ENCODE results near the gene CHM. TPM values are rescaled to one million over a fixed set of nuclear protein-coding genes. Genes with fewer than 3 reads are reported as not detected.
"Not testable (repeated sequence)": the region's sequence is repeated elsewhere in the genome, so short reads cannot be mapped to it uniquely, and the experiment has no call there.

The CHM gene
- total RNA-seq, 1 donor from 2014 or later, result 22.9 TPM

GRCh38 chrX:86023811-86024210, 23.5 kb downstream of the CHM start:
- no peaks in the 10 kb centered on the region for H3K9me3 Mint-ChIP-seq
- intact Hi-C loops (cut with micrococcal nuclease), result no loop called here
- no peak overlapping the region for H3K4me3 Mint-ChIP-seq
- TF ChIP-seq CTCF (IDR thresholded peaks at IDR 0.05), result no peak
- peaks cover 21% of the 10 kb centered on the region for H3K36me3 Mint-ChIP-seq (ENCODE audit: low read depth)
- ATAC-seq (ENCODE audit: low read depth) (no peak), DNase-seq (no peak)
- no peak overlapping the region for H3K27ac Mint-ChIP-seq
- H3K4me1 Mint-ChIP-seq, result peaks cover 15% of the 10 kb centered on the region
- ChIA-PET CTCF (no interaction called here), POLR2A (no interaction called here)
- no peaks in the 10 kb centered on the region for H3K27me3 Mint-ChIP-seq

- ChIA-PET CTCF (no interaction called here), POLR2A (no interaction called here)
- no peaks in the 10 kb centered on the region for H3K27me3 Mint-ChIP-seq
- ATAC-seq (ENCODE audit: low read depth) (no peak), DNase-seq (no peak)
- no peak overlapping the region for H3K27ac Mint-ChIP-seq
- intact Hi-C loops (cut with micrococcal nuclease), result no loop called here
- no peaks in the 10 kb centered on the region for H3K9me3 Mint-ChIP-seq
- TF ChIP-seq CTCF (IDR thresholded peaks at IDR 0.05), result no peak
- peaks cover 26% of the 10 kb centered on the region for H3K36me3 Mint-ChIP-seq (ENCODE audit: low read depth)
- peaks cover 19% of the 10 kb centered on the region for H3K4me1 Mint-ChIP-seq
- no peak overlapping the region for H3K4me3 Mint-ChIP-seq
Observed at GRCh38 chrX:86021652-86022289, 25.6 kb downstream of the CHM start.

- H3K36me3 Mint-ChIP-seq (ENCODE audit: low read depth), result peaks cover 26% of the 10 kb centered on the region
- DNase-seq (no peak), ATAC-seq (ENCODE audit: low read depth) (no peak)
- TF ChIP-seq CTCF (IDR thresholded peaks at IDR 0.05), result no peak
- peaks cover 2% of the 10 kb centered on the region for H3K9me3 Mint-ChIP-seq
- H3K4me3 Mint-ChIP-seq, result no peak overlapping the region
- ChIA-PET POLR2A (no interaction called here), CTCF (no interaction called here)
- H3K27ac Mint-ChIP-seq, result no peak overlapping the region
- H3K4me1 Mint-ChIP-seq, result peaks cover 18% of the 10 kb centered on the region
- H3K27me3 Mint-ChIP-seq, result no peaks in the 10 kb centered on the region
- intact Hi-C loops (cut with micrococcal nuclease), result no loop called here
Observed at GRCh38 chrX:86016139-86016538, 31.2 kb downstream of the CHM start.

- peaks cover 16% of the 10 kb centered on the region for H3K4me1 Mint-ChIP-seq
- ATAC-seq (ENCODE audit: low read depth); H3K9me3 Mint-ChIP-seq; CTCF ChIA-PET; H3K27ac Mint-ChIP-seq; POLR2A ChIA-PET; intact Hi-C loops (cut with micrococcal nuclease); DNase-seq; H3K4me3 Mint-ChIP-seq; H3K27me3 Mint-ChIP-seq: not testable (repeated sequence)
- H3K36me3 Mint-ChIP-seq (ENCODE audit: low read depth), result peaks cover 25% of the 10 kb centered on the region
Observed at GRCh38 chrX:86014959-86015358, 32.4 kb downstream of the CHM start.

GRCh38 chrX:86014421-86014820, 32.9 kb downstream of the CHM start:
- peaks cover 2% of the 10 kb centered on the region for H3K9me3 Mint-ChIP-seq
- intact Hi-C loops (cut with micrococcal nuclease), result no loop called here
- H3K4me3 Mint-ChIP-seq, result no peak overlapping the region
- H3K27ac Mint-ChIP-seq, result no peak overlapping the region
- TF ChIP-seq CTCF (IDR thresholded peaks at IDR 0.05), result no peak
- no peak for DNase-seq
- ChIA-PET POLR2A (no interaction called here), CTCF (no interaction called here)
- H3K36me3 Mint-ChIP-seq (ENCODE audit: low read depth), result peaks cover 22% of the 10 kb centered on the region
- no peak for ATAC-seq (ENCODE audit: low read depth)
- no peaks in the 10 kb centered on the region for H3K27me3 Mint-ChIP-seq
- H3K4me1 Mint-ChIP-seq, result peaks cover 10% of the 10 kb centered on the region

GRCh38 chrX:86013792-86014191, 33.6 kb downstream of the CHM start:
- no peak overlapping the region for H3K27ac Mint-ChIP-seq
- POLR2A ChIA-PET, result no interaction called here
- peaks cover 2% of the 10 kb centered on the region for H3K9me3 Mint-ChIP-seq
- no peaks in the 10 kb centered on the region for H3K27me3 Mint-ChIP-seq
- CTCF ChIA-PET, result no interaction called here
- peaks cover 23% of the 10 kb centered on the region for H3K36me3 Mint-ChIP-seq (ENCODE audit: low read depth)
- TF ChIP-seq CTCF (IDR thresholded peaks at IDR 0.05), result no peak
- intact Hi-C loops (cut with micrococcal nuclease), result no loop called here
- no peak overlapping the region for H3K4me3 Mint-ChIP-seq
- DNase-seq (no peak), ATAC-seq (ENCODE audit: low read depth) (no peak)
- H3K4me1 Mint-ChIP-seq, result peaks cover 10% of the 10 kb centered on the region

Measured in activated B cell treated with CpG ODN at 0.5 μM for 24 hours (primary cell).